K562 (cell line): Measurements from ENCODE around the gene SF3A2. TPM values are rescaled to one million over a fixed set of nuclear protein-coding genes. Genes with fewer than 3 reads are reported as not detected.
A peak's percentile ranks its signal among the peaks of the same experiment; 100 is the strongest.

Experiments
- ATAC-seq: fragments of 200-7000 bp; cut with Tn5 transposase; 3 replicates; pipeline ENCODE4 v1.9.1; 2020; ENCODE audit warnings: moderate library complexity
- BruUV-seq: library from RNA; stranded (reverse); fragments of 400-500 nt; replicated peaks from 2 replicates; lab custom pipeline; 2021; lab: Mats Ljungman, UMichigan
- CTCF ChIA-PET: fragments of 300-600 bp; formaldehyde crosslinking; extraction: SDS; loops from one replicate; lab custom pipeline; 2021; ENCODE audit warnings: low intra/inter-chr PET ratio; lab: Yijun Ruan, JAX
- POLR2A ChIA-PET: fragments of 300-600, 350-650 bp; sonication (Branson Sonifier 250); formaldehyde crosslinking; extraction: SDS; loops from one replicate; lab custom pipeline; 2021; ENCODE audit warnings: antibody characterized with exemption, inconsistent platforms; lab: Yijun Ruan, JAX
- DNase-seq, 4 experiments: peaks; one replicate each; pipeline versions ENCODE4 v3.0.0 to v3.0.0-alpha.2; 2011 to 2018; ENCODE audit warnings: low spot score in 3 of 4, mixed read lengths in 3 of 4; ENCODE audit errors: extremely low read depth in 1 of 4
- FAIRE-seq: peaks from 2 replicates; lab custom pipeline; 2011; peaks lifted over from hg19 to GRCh38; lab: Jason Lieb, UNC
- H2AFZ ChIP-seq: 2 replicates; pipeline ENCODE4 v1.6.0; 2011; ENCODE audit warnings: low read depth, low read length, control low read depth, inconsistent platforms
- H3K27ac ChIP-seq: fragments of 200-600 bp; 3 replicates; pipeline ENCODE4 v1.8.0; 2011; ENCODE audit warnings: low read depth, mild to moderate bottlenecking, control low read depth, inconsistent platforms, low read length, moderate library complexity, mixed read lengths; ENCODE audit errors: extremely low read depth
- H3K27me3 ChIP-seq, 2 experiments: fragments of 300-600 bp in 1 of 2; 2 replicates in 1 of 2; 3 replicates in 1 of 2; pipeline versions ENCODE4 v1.6.0 to v1.8.0; 2011; ENCODE audit warnings: inconsistent platforms in 2 of 2, low read length in 2 of 2, mild to moderate bottlenecking in 1 of 2, mixed read lengths in 1 of 2, moderate library complexity in 1 of 2; ENCODE audit not compliant: control insufficient read depth in 2 of 2, insufficient read depth in 2 of 2
- H3K36me3 ChIP-seq: fragments of 300-600 bp; 3 replicates; pipeline ENCODE4 v1.8.0; 2011; ENCODE audit warnings: mild to moderate bottlenecking, low read length, inconsistent platforms; ENCODE audit not compliant: control insufficient read depth, insufficient read depth
- H3K4me1 ChIP-seq, 2 experiments: fragments of 200-600 bp in 1 of 2; replicated peaks in 1 of 2; 2 replicates in 1 of 2; 3 replicates in 1 of 2; pipeline versions ENCODE4 v1.5.1 to v1.8.0; 2011; ENCODE audit warnings: inconsistent platforms in 2 of 2, low read length in 2 of 2, mild to moderate bottlenecking in 1 of 2, mixed read lengths in 1 of 2, moderate library complexity in 1 of 2; ENCODE audit not compliant: control insufficient read depth in 2 of 2, insufficient read depth in 2 of 2
- H3K4me2 ChIP-seq: 2 replicates; pipeline ENCODE4 v1.6.1; 2011; ENCODE audit warnings: low read length, control low read depth, inconsistent platforms, mixed read lengths; ENCODE audit not compliant: insufficient read depth
- H3K4me3 ChIP-seq: fragments of 200-600 bp; sonication (generic), shearing (Covaris generic); 2 replicates; pipeline ENCODE4 v1.5.1; 2016; ENCODE audit warnings: control low read depth, inconsistent platforms
- H3K79me2 ChIP-seq: fragments of 200-600 bp; 3 replicates; pipeline ENCODE4 v1.8.0; 2011; ENCODE audit warnings: low read length, inconsistent platforms; ENCODE audit not compliant: control insufficient read depth, insufficient read depth
- H3K9ac ChIP-seq, 2 experiments: 2 replicates each; pipeline versions ENCODE4 v1.6.0 to v1.6.1; 2011; ENCODE audit warnings: low read depth in 2 of 2, low read length in 2 of 2, control low read depth in 1 of 2, inconsistent platforms in 1 of 2, mild to moderate bottlenecking in 1 of 2, mixed read lengths in 1 of 2; ENCODE audit not compliant: insufficient read depth in 1 of 2
- H3K9me1 ChIP-seq: one replicate; pipeline ENCODE4 v1.6.0; 2011; ENCODE audit warnings: inconsistent platforms, mild to moderate bottlenecking, low read length, moderate library complexity; ENCODE audit not compliant: control insufficient read depth, insufficient read depth
- H3K9me3 ChIP-seq: replicated peaks from 2 replicates; pipeline ENCODE4 v1.5.1; 2011; ENCODE audit warnings: low read depth, low read length, inconsistent platforms; ENCODE audit not compliant: control insufficient read depth, insufficient read depth
- H4K20me1 ChIP-seq: replicated peaks from 2 replicates; pipeline ENCODE4 v1.6.1; 2011; ENCODE audit warnings: low read length, inconsistent platforms, mixed read lengths; ENCODE audit not compliant: control insufficient read depth, insufficient read depth
- DNMT1 ChIP-seq: fragments of 450-650 bp; IDR thresholded peaks from 2 replicates; pipeline ENCODE4 v1.6.1; 2016; ENCODE audit warnings: antibody characterized with exemption, mild to moderate bottlenecking
- ETS2 ChIP-seq: IDR thresholded peaks from 2 replicates; pipeline ENCODE4 v1.6.1; 2016; ENCODE audit warnings: borderline replicate concordance, missing genetic modification characterization, mild to moderate bottlenecking, moderate library complexity, missing compliant biosample characterization; ENCODE audit not compliant: poor library complexity, severe bottlenecking
- RBM22 ChIP-seq: fragments of 200-400 bp; formaldehyde crosslinking; IDR thresholded peaks from 2 replicates; pipeline ENCODE4 v1.6.1; 2018; ENCODE audit warnings: low read length, low read depth; ENCODE audit not compliant: poor library complexity, severe bottlenecking
- ZBTB7A ChIP-seq: IDR thresholded peaks from 2 replicates; pipeline ENCODE4 v1.6.1; 2011; ENCODE audit warnings: low read depth, mild to moderate bottlenecking, low read length, moderate library complexity, borderline replicate concordance; ENCODE audit not compliant: control insufficient read depth
- WGBS: fragments of 100-300 bp; shearing (Covaris generic); methylation state at CpG from one replicate; pipeline ENCODE4 v1.1.6; 2016; ENCODE audit warnings: low coverage, mixed read lengths; ENCODE audit not compliant: insufficient coverage; ENCODE audit errors: missing lambda C conversion rate; 5-methylcytosine and 5-hydroxymethylcytosine counted together
- in situ Hi-C: fragments of 300-500 bp; cut with MboI; formaldehyde crosslinking; loops from 4 replicates; pipeline ENCODE4 v1.15.0; 2018; ENCODE audit warnings: inconsistent platforms, mixed read lengths
- intact Hi-C: fragments of 100-400 bp; cut with micrococcal nuclease; formaldehyde crosslinking; loops from 2 replicates; pipeline ENCODE4 v1.14.2; 2022
- polyA plus RNA-seq, 8 experiments: library from polyadenylated mRNA; depleted of rRNA in 4 of 8; stranded (reverse) in 5 of 8; unstranded in 3 of 8; fragments of >200 nt; fragmentation: Nextera tagmentation in 2 of 8; fragmentation: Illumina TruSeq in 1 of 8; extraction: Ambion mirVana in 2 of 8; extraction: Trizol in 1 of 8; gene quantifications; 2 replicates each; pipeline versions ENCODE4 v1.2.1 to v1.2.3, GENCODE V29; 2011 to 2014; ENCODE audit warnings: inconsistent platforms in 1 of 8, missing spikeins in 1 of 8
- total RNA-seq, 7 experiments: library from RNA; depleted of rRNA in 6 of 7; stranded (reverse); fragments of >200 nt in 6 of 7; fragmentation: Illumina TruSeq in 2 of 7; extraction: Trizol in 2 of 7; gene quantifications; 2 replicates each; pipeline versions ENCODE4 v1.2.1 to v1.2.3, GENCODE V29; 2011 to 2021; ENCODE audit warnings: low replicate concordance in 1 of 7

Gene SF3A2
- total and polyA plus RNA-seq, 9 of the 15 experiments (the other 6 are each of a cell fraction or from before 2014, with no cell fraction given), result 0.17 to 194 (median 22.8) TPM

DNA sequence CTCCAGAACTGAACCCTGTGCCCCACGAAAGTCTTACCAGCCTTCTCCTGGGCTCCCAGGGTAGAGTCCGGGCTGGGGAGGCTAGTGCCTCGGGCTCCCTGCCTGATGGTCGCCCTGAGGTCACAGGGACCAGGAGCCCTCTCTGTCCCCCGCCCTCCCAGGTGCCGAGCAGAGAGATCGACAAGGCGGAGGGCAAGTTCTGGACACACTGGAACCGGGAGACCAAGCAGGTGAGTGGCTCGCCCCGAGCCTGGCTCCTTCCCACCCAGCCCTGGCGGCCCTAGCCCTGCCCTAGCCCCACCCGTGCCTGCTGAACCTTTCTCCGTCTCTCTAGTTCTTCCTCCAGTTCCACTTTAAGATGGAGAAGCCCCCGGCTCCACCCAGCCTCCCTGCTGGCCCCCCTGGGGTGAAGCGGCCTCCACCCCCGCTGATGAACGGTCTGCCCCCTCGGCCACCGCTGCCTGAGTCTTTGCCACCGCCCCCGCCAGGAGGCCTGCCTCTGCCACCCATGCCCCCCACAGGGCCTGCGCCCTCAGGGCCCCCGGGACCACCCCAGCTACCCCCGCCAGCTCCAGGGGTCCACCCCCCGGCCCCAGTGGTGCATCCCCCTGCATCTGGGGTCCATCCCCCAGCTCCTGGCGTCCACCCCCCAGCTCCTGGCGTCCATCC lies 10.9 kb downstream of the SF3A2 start:
- Histone ChIP-seq H3K79me2 (peaks cover 17% of the 10 kb centered on the region), H3K9me1 (no peaks in the 10 kb centered on the region), H3K4me3 (no peak overlapping the region), H3K36me3 (peaks cover 69% of the 10 kb centered on the region; the same call in 2 of the 3 replicates), H3K27me3 (no peaks in the 10 kb centered on the region), H4K20me1 (peaks cover 10% of the 10 kb centered on the region), H2AFZ (no peak overlapping the region), H3K4me2 (no peak overlapping the region), H3K4me1 (peaks cover 0 to 67% of the 10 kb centered on the region in 2 experiments; a peak in 2 of 5 replicates), H3K27ac (no peak overlapping the region), H3K9me3 (no peaks in the 10 kb centered on the region), H3K9ac (peak overlapping the region in 1 of 2 experiments; percentile 31; a peak in 1 of 4 replicates)
- 88% methylated on average over 17 of the region's 28 CpGs for WGBS
- FAIRE-seq (no peak), ATAC-seq (no peak), DNase-seq (no peak)
- POLR2A ChIA-PET, result interaction anchor here (1.1 to 3.3 kb wide), 3 partner anchors 8 to 12 kb away, joined by 4 to 35 read pairs (median 22); no protein-coding TSS in a partner anchor
- intact Hi-C loops (no loop called here), in situ Hi-C loops (no loop called here)
- CTCF ChIA-PET, result no interaction called here
- no TSS peak for BruUV-seq
- no peak for TF ChIP-seq ETS2 (tag)
- peak; percentile 19; the same call in 1 of the 2 replicates for TF ChIP-seq ZBTB7A
- TF ChIP-seq DNMT1, result no peak
- TF ChIP-seq RBM22, result peak; percentile 19
